K562 (cell line): Measurements from ENCODE around the gene TTC39A.

Experiments used
- FOXJ3 ChIP-seq: sonication (generic); formaldehyde crosslinking; IDR thresholded peaks from 2 replicates; pipeline ENCODE4 v1.4.0; 2020; ENCODE audit warnings: mild to moderate bottlenecking, missing genetic modification reagents
- KLF1 ChIP-seq: fragments of 450-650 bp; IDR thresholded peaks from 2 replicates; pipeline ENCODE4 v1.6.1; 2016; ENCODE audit warnings: missing genetic modification characterization, missing compliant biosample characterization
- RAD51 ChIP-seq: fragments of 450-650 bp; IDR thresholded peaks from 2 replicates; pipeline ENCODE4 v1.7.1; 2016; ENCODE audit warnings: low read depth, mild to moderate bottlenecking, borderline replicate concordance
- TAF15 ChIP-seq: fragments of 200-400 bp; formaldehyde crosslinking; IDR thresholded peaks from 2 replicates; pipeline ENCODE4 v1.6.1; 2017; ENCODE audit warnings: mild to moderate bottlenecking, low read depth, low read length, moderate library complexity
- TF ChIP-seq, protein P1 (sequence below), 3 experiments: IDR thresholded peaks in 2 of 3; conservative IDR thresholded peaks in 1 of 3; 2 replicates each; pipeline ENCODE4 v1.5.1; 2011 to 2012; ENCODE audit warnings: low read length in 3 of 3, mild to moderate bottlenecking in 3 of 3, control low read depth in 2 of 3, improper control_type of control experiment in 1 of 3, inconsistent platforms in 1 of 3, low read depth in 1 of 3, mixed read lengths in 1 of 3, moderate library complexity in 1 of 3; ENCODE audit not compliant: insufficient read depth in 2 of 3

DNA sequence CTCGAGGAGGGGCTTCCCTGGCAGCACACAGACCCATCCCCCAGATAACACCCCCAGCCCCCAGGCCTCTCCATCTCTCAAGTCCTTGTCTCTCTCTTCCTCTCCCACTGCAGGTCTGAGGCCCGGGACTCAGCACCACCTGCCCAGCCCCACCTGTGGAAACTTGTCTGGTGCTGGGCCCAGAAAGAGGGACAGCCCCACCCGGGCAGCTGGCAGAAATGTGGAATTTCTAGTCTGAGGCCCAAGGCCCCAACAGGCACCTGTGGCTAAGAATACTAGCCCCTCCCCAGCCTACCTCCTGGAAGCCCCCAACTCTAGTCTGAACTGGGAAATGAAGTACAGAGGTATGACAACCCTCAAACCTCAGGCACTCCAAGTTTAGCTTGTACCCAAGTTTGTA lies 15.4 kb downstream of the TTC39A start:
- TF ChIP-seq KLF1 (tag) (no peak), FOXJ3 (no peak), RAD51 (no peak), TAF15 (no peak)
- TF ChIP-seq, protein P1, sequence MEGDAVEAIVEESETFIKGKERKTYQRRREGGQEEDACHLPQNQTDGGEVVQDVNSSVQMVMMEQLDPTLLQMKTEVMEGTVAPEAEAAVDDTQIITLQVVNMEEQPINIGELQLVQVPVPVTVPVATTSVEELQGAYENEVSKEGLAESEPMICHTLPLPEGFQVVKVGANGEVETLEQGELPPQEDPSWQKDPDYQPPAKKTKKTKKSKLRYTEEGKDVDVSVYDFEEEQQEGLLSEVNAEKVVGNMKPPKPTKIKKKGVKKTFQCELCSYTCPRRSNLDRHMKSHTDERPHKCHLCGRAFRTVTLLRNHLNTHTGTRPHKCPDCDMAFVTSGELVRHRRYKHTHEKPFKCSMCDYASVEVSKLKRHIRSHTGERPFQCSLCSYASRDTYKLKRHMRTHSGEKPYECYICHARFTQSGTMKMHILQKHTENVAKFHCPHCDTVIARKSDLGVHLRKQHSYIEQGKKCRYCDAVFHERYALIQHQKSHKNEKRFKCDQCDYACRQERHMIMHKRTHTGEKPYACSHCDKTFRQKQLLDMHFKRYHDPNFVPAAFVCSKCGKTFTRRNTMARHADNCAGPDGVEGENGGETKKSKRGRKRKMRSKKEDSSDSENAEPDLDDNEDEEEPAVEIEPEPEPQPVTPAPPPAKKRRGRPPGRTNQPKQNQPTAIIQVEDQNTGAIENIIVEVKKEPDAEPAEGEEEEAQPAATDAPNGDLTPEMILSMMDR (IDR thresholded peaks at IDR 0.05 in 2 of 3, conservative IDR thresholded peaks at IDR 0.05 in 1 of 3; ENCODE audit: insufficient read depth in 2 of 3, low read depth in 1 of 3, low read length in 3 of 3): no peak
